HCT116 (cell line): Measurements from ENCODE around the gene F11. TPM values are rescaled to one million over a fixed set of nuclear protein-coding genes. Genes with fewer than 3 reads are reported as not detected.

ENCODE experiments used
- ATAC-seq: fragments of 200-7000 bp; cut with Tn5 transposase; 2 replicates; pipeline ENCODE4 v1.9.1; 2020; ENCODE audit warnings: mild to moderate bottlenecking, moderate library complexity
- BruUV-seq: library from RNA; stranded (reverse); fragments of 400-500 nt; replicated peaks from 2 replicates; lab custom pipeline; 2021; lab: Mats Ljungman, UMichigan
- CTCF ChIA-PET: fragments of 300-600 bp; sonication (Branson Sonifier 250); formaldehyde crosslinking; loops from one replicate; lab custom pipeline; 2021; ENCODE audit warnings: antibody characterized with exemption; lab: Charles Lee
- POLR2A ChIA-PET: fragments of 300-600, 350-600 bp; sonication (Branson Sonifier 250); formaldehyde crosslinking; loops from one replicate; lab custom pipeline; 2021; ENCODE audit warnings: antibody characterized with exemption; lab: Charles Lee
- RAD21 ChIA-PET, 2 experiments: fragments of 300-600 bp; sonication (Branson Sonifier 250); formaldehyde crosslinking; loops; one replicate each; lab custom pipeline; 2023; ENCODE audit warnings: low total read pairs in 2 of 2; ENCODE audit not compliant: uncharacterized antibody in 2 of 2, unreplicated experiment in 2 of 2, low non-redundant PET in 1 of 2; lab: Charles Lee
- DNase-seq: peaks from one replicate; pipeline ENCODE4 v3.0.0-alpha.2; 2010; ENCODE audit warnings: low read depth, low spot score
- H2AFZ ChIP-seq: fragments of 200-600 bp; shearing (Covaris generic), sonication (generic); 2 replicates; pipeline ENCODE4 v1.6.1; 2017; ENCODE audit warnings: low read depth, mixed run types, mixed read lengths, antibody characterized with exemption, low read length; ENCODE audit not compliant: poor library complexity, severe bottlenecking
- H3K27ac ChIP-seq: 2 replicates; pipeline ENCODE4 v1.5.1; 2012; ENCODE audit warnings: low read depth, low read length
- H3K27me3 ChIP-seq: fragments of 200-600 bp; sonication (generic); 2 replicates; pipeline ENCODE4 v1.6.1; 2016; ENCODE audit warnings: mixed run types, low read length, mixed read lengths; ENCODE audit not compliant: insufficient read depth
- H3K36me3 ChIP-seq, 2 experiments: fragments of 200-500 bp in 1 of 2; fragments of 200-600 bp in 1 of 2; sonication (Bioruptor generic) in 1 of 2; sonication (generic) in 1 of 2; 2 replicates each; pipeline versions ENCODE4 v1.5.1 to v1.6.1; 2014 to 2016; ENCODE audit warnings: low read length in 2 of 2, inconsistent platforms in 1 of 2, mixed read lengths in 1 of 2, mixed run types in 1 of 2; ENCODE audit not compliant: insufficient read depth in 2 of 2, control insufficient read depth in 1 of 2
- H3K4me1 ChIP-seq, 2 experiments: fragments of 200-600 bp in 1 of 2; sonication (generic) in 1 of 2; 2 replicates each; pipeline versions ENCODE4 v1.5.1 to v1.6.1; 2012 to 2017; ENCODE audit warnings: low read length in 2 of 2, inconsistent platforms in 1 of 2, mild to moderate bottlenecking in 1 of 2, mixed read lengths in 1 of 2, mixed run types in 1 of 2, moderate library complexity in 1 of 2; ENCODE audit not compliant: insufficient read depth in 2 of 2, control insufficient read depth in 1 of 2
- H3K4me2 ChIP-seq: fragments of 200-600 bp; sonication (generic); 2 replicates; pipeline ENCODE4 v1.6.1; 2017; ENCODE audit warnings: mixed run types, low read length, mixed read lengths
- H3K4me3 ChIP-seq, 2 experiments: fragments of 200-600 bp in 1 of 2; sonication (generic) in 1 of 2; replicated peaks in 1 of 2; 2 replicates each; pipeline ENCODE4 v1.5.1; 2011 to 2016; ENCODE audit warnings: low read length in 2 of 2, control low read depth in 1 of 2, low read depth in 1 of 2, mild to moderate bottlenecking in 1 of 2, mixed read lengths in 1 of 2, mixed run types in 1 of 2
- H3K79me2 ChIP-seq: fragments of 200-600 bp; sonication (generic); 2 replicates; pipeline ENCODE4 v1.6.1; 2017; ENCODE audit warnings: mild to moderate bottlenecking, mixed run types, low read length, moderate library complexity, mixed read lengths; ENCODE audit not compliant: insufficient read depth
- H3K9ac ChIP-seq: fragments of 200-600 bp; sonication (generic); 2 replicates; pipeline ENCODE4 v1.6.1; 2016; ENCODE audit warnings: low read length, mixed read lengths
- H3K9me2 ChIP-seq: fragments of 200-600 bp; sonication (generic), shearing (Covaris generic); 2 replicates; pipeline ENCODE4 v1.6.1; 2017; ENCODE audit warnings: mixed run types, mild to moderate bottlenecking, moderate library complexity; ENCODE audit not compliant: insufficient read depth
- H3K9me3 ChIP-seq, 2 experiments: fragments of 200-500 bp in 1 of 2; fragments of 200-600 bp in 1 of 2; sonication (Bioruptor generic) in 1 of 2; sonication (generic) in 1 of 2; 2 replicates each; pipeline ENCODE4 v1.6.1; 2014 to 2017; ENCODE audit warnings: low read length in 2 of 2, mixed read lengths in 2 of 2, inconsistent platforms in 1 of 2, low read depth in 1 of 2, mild to moderate bottlenecking in 1 of 2, mixed run types in 1 of 2, moderate library complexity in 1 of 2; ENCODE audit not compliant: control insufficient read depth in 1 of 2, insufficient read depth in 1 of 2
- H4K20me1 ChIP-seq: fragments of 200-600 bp; sonication (generic), shearing (Covaris generic); 2 replicates; pipeline ENCODE4 v1.6.1; 2017; ENCODE audit warnings: mixed run types, mild to moderate bottlenecking, moderate library complexity; ENCODE audit not compliant: insufficient read depth
- EGR1 ChIP-seq: IDR thresholded peaks from 2 replicates; pipeline ENCODE4 v1.6.1; 2012; ENCODE audit warnings: low read depth
- ELF1 ChIP-seq: IDR thresholded peaks from 2 replicates; pipeline ENCODE4 v1.6.1; 2012; ENCODE audit warnings: low read depth, borderline replicate concordance
- FOSL1 ChIP-seq: IDR thresholded peaks from 2 replicates; pipeline ENCODE4 v1.6.1; 2012; ENCODE audit warnings: low read depth
- JUND ChIP-seq: IDR thresholded peaks from 2 replicates; pipeline ENCODE4 v1.6.1; 2012
- RAD21 ChIP-seq: IDR thresholded peaks from 2 replicates; pipeline ENCODE4 v1.6.1; 2012; ENCODE audit warnings: low read depth, mild to moderate bottlenecking
- REST ChIP-seq: IDR thresholded peaks from 2 replicates; pipeline ENCODE4 v1.6.1; 2012; ENCODE audit warnings: low read depth
- SIN3A ChIP-seq: IDR thresholded peaks from 2 replicates; pipeline ENCODE4 v1.6.1; 2012; ENCODE audit warnings: low read depth
- SP1 ChIP-seq: IDR thresholded peaks from 2 replicates; pipeline ENCODE4 v1.6.1; 2012; ENCODE audit warnings: low read depth
- ZFX ChIP-seq: fragments of 450-650 bp; IDR thresholded peaks from 2 replicates; pipeline ENCODE4 v1.6.1; 2017
- intact Hi-C: fragments of 100-400 bp; cut with micrococcal nuclease; formaldehyde crosslinking; loops from 2 replicates; pipeline ENCODE4 v1.10.0; 2022
- total RNA-seq: library from RNA; stranded (reverse); gene quantifications from one replicate; pipeline ENCODE4 v1.2.1, GENCODE V29; 2021; ENCODE audit not compliant: unreplicated experiment

Gene F11
- total RNA-seq, 1 experiment from 2014 or later: not detected

GRCh38 chr4:186283311-186283710, 17.3 kb downstream of the F11 start:
- BruUV-seq: no TSS peak
- ATAC-seq: no peak
- H3K4me3 ChIP-seq: no peak overlapping the region
- no peak overlapping the region for H3K27ac ChIP-seq
- no peaks in the 10 kb centered on the region for H3K9me2 ChIP-seq
- no peak overlapping the region for H2AFZ ChIP-seq
- H3K9ac ChIP-seq: no peak overlapping the region
- no peaks in the 10 kb centered on the region for H3K36me3 ChIP-seq
- no peak for DNase-seq
- no peaks in the 10 kb centered on the region for H3K9me3 ChIP-seq
- intact Hi-C loops: no loop called here
- H3K27me3 ChIP-seq: no peaks in the 10 kb centered on the region
- no peak overlapping the region for H3K4me2 ChIP-seq
- ChIA-PET RAD21 (no interaction called here), CTCF (no interaction called here), POLR2A (no interaction called here)
- H3K79me2 ChIP-seq: no peaks in the 10 kb centered on the region
- TF ChIP-seq ELF1 (no peak), SP1 (no peak)
- H4K20me1 ChIP-seq: no peaks in the 10 kb centered on the region
- H3K4me1 ChIP-seq: no peaks in the 10 kb centered on the region

GRCh38 chr4:186285147-186285546, 19.2 kb downstream of the F11 start:
- Histone ChIP-seq H3K9ac (no peak overlapping the region), H4K20me1 (no peaks in the 10 kb centered on the region), H2AFZ (no peak overlapping the region), H3K9me3 (no peaks in the 10 kb centered on the region), H3K4me3 (no peak overlapping the region), H3K27ac (no peak overlapping the region), H3K4me1 (no peaks in the 10 kb centered on the region), H3K9me2 (no peaks in the 10 kb centered on the region), H3K36me3 (no peaks in the 10 kb centered on the region), H3K79me2 (no peaks in the 10 kb centered on the region), H3K27me3 (no peaks in the 10 kb centered on the region), H3K4me2 (no peak overlapping the region)
- ChIA-PET RAD21 (no interaction called here), CTCF (no interaction called here), POLR2A (no interaction called here)
- intact Hi-C loops: no loop called here
- no peak for TF ChIP-seq REST
- TF ChIP-seq FOSL1: no peak
- TF ChIP-seq ZFX: no peak
- no peak for TF ChIP-seq RAD21
- TF ChIP-seq JUND: no peak
- TF ChIP-seq EGR1: no peak
- no peak for TF ChIP-seq SP1
- no peak for TF ChIP-seq SIN3A
- no TSS peak for BruUV-seq
- ATAC-seq: no peak
- no peak for DNase-seq
